T follicular helper cell (primary cell): Measurements from ENCODE around the gene PDE6C.

Source experiments
- DNase-seq: peaks from one replicate; pipeline ENCODE4 v3.0.0-alpha.2; 2020; ENCODE audit warnings: low read depth
- total RNA-seq, 2 experiments: gene quantifications; one replicate each; lab custom pipeline; 2026; lab: John Stamatoyannopoulos, UW

Gene PDE6C
- 0 reads per million in 2 experiments for total RNA-seq

DNA sequence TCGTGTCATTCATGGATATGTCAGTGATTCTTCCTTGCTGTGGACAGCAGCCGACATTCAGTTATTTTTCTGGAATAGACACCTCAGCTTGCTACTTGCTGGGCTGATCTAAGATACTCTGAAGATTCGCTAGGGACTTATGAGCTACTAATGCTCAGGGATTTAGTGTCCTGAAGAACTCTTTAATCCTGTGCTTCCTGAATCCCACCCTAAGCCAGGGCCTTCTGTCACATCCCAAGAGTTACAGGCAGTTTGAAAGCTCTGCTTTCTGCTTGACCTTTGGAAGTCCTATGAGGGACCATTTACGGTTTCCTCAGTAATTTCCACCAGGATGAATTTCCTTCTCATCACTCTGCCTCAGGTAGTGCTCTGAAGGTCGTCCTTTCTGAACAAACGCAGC lies at the start of gene PDE6C:
Gene PDE6C (plus strand): TSS at position 227 of the 400 bp plus-strand sequence. CDS start 189 bp downstream, outside the sequence.
- DNase-seq: no peak

DNA sequence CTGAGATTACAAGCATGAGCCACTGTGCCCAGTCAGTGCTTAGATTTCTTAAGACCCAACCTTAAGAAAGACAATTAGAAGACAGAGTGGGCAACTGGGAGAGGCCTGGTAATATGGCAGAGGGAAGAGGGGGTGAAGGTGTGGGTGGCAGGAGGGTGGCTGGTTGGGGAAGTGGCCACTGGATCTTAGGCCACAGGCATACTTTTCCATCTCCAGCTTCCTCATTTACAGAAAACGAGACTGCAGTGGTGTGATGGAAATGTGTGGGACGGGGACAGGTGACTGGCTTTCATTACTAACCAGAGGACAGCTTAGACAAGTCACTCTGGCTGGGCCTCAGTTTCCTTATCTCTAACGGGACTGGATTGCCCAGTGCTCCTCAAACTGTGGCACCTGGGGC lies 46.9 kb upstream of the PDE6C start:
- DNase-seq: no peak

DNA sequence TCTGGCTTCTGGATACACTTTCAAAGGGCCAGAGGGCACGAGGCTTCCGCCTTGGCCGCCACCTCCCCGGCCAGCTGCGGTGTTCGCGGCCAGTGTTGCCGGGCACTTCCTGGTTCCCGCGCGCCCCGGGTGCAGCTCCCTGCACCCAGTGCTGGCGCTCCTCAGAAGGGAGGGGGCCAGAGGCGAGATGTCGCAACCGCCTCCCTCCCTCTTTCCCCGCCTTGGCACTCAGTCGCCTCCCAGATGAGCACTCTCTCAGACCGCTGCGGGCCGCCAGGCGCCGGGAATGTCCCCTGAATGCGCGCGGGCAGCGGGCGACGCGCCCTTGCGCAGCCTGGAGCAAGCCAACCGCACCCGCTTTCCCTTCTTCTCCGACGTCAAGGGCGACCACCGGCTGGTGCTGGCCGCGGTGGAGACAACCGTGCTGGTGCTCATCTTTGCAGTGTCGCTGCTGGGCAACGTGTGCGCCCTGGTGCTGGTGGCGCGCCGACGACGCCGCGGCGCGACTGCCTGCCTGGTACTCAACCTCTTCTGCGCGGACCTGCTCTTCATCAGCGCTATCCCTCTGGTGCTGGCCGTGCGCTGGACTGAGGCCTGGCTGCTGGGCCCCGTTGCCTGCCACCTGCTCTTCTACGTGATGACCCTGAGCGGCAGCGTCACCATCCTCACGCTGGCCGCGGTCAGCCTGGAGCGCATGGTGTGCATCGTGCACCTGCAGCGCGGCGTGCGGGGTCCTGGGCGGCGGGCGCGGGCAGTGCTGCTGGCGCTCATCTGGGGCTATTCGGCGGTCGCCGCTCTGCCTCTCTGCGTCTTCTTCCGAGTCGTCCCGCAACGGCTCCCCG lies 45.7 kb upstream of the PDE6C start, which contains the start of gene FFAR4:
Gene FFAR4 (plus strand): TSS at position 231 of the 842 bp plus-strand sequence. CDS start 56 bp downstream, at position 287.
- no peak for DNase-seq

- DNase-seq: no peak
These were observed 44.8 kb upstream of the PDE6C start for GRCh38 chr10:93567277-93568104.

DNA sequence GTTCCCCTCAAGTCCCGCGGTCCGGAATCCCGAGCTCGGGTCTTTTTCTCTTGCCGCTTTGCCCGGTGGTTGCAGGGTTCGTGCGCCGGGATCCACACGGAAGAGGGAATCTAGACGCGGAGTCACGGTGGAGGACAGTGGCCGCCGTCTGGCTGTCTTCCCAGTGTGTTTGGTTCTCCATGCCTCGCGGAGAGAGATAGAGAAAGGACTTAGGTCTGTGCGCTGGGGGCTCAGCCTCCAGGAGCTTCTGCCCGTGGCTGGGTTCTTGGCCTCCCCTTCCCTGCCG lies 44.3 kb upstream of the PDE6C start:
- no peak for DNase-seq

GRCh38 chr10:93570383-93570782 lies 42.0 kb upstream of the PDE6C start:
- DNase-seq: no peak

DNA sequence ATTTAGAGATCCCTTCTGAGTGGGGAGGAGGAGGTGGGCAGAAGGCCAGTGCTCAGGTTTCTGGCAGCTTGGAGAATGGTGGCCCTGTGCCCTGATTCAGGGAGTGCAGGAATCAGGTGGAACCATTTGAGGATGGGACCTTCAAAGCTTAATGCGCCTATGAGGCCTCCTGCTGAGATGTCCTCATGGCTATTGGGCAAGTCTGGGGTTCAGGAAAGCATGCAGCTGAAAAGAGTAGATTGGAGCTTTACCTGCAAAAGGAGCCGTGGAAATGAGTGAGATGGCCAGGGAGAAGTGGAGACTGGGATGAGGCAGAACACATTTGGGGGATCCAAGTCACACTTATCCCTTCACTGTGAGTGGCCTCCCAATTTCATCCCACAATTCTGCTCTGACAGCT lies 39.7 kb upstream of the PDE6C start:
- DNase-seq: no peak

- DNase-seq: no peak
These were observed 39.1 kb upstream of the PDE6C start for GRCh38 chr10:93573051-93573909.

GRCh38 chr10:93573924-93574323 lies 38.4 kb upstream of the PDE6C start:
- no peak for DNase-seq

GRCh38 chr10:93576888-93577287 lies 35.4 kb upstream of the PDE6C start:
- DNase-seq: no peak

- DNase-seq: no peak
These were observed 34.8 kb upstream of the PDE6C start for GRCh38 chr10:93577565-93577964.

GRCh38 chr10:93579089-93579488 lies 33.2 kb upstream of the PDE6C start:
- DNase-seq: no peak

GRCh38 chr10:93579985-93580711 lies 32.2 kb upstream of the PDE6C start:
- DNase-seq: no peak

GRCh38 chr10:93580828-93581227 lies 31.5 kb upstream of the PDE6C start:
- no peak for DNase-seq

GRCh38 chr10:93584445-93584844 lies 27.9 kb upstream of the PDE6C start:
- DNase-seq: no peak

DNA sequence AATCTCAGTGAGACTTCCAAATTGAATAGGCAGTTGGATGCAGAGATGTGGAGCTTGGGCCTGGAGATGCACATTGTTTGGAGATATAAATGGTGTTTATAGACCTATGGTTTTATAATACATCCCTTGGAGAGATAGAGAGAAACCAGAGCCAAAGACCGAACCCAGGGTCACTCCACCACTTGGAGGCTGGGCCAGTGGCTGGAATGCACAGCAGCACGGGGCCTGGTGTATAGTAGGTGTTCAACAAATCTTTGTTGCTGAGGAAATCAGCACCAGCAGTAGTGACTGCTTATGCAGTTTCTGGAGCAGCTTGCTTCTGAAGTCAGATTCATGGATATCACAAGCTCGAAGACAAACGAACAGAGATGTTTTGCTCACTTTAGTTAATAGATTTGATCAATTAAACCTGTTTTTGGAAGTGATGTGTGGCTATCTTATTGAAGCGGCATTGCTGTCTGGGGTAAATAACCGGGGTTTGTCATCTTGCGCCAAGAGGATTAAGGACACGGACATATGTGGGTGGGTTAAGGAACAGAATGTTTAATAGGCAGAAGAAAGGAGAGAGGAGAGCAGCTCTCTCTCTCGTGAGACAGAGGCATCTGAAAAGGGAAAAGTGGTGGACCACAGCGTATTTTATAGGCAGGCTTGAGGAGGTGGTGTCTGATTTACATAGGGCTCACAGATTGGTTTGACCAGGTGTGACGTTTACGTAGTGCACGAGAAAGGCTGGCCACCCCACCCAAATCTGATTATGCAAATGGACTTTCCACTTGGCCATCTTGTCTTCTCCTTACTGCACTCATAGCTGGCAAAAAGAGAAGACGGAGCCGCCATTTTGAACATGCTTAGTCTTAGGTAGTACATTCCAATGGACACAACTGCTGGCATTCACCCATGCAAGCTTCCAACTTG lies 22.4 kb upstream of the PDE6C start:
- DNase-seq: no peak

DNA sequence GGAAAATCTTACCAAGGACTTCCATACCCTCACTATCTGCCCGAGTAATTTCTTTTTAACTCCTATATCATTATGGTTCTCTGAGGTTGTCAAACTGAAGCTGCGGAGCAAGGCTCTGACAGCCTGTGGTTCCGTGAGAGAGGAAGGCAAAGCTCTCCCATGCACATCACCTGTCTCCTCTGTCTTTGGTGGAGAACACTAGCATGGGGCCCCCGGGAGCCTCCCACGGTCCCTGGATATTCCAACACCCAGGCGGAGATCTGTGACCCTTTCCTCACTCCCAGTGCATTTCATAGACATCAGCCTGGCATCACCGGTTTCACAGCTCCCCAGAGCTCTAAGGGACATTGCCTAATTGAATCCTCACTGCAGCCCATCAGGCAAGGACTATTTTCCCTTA lies 21.7 kb upstream of the PDE6C start:
- no peak for DNase-seq

DNA sequence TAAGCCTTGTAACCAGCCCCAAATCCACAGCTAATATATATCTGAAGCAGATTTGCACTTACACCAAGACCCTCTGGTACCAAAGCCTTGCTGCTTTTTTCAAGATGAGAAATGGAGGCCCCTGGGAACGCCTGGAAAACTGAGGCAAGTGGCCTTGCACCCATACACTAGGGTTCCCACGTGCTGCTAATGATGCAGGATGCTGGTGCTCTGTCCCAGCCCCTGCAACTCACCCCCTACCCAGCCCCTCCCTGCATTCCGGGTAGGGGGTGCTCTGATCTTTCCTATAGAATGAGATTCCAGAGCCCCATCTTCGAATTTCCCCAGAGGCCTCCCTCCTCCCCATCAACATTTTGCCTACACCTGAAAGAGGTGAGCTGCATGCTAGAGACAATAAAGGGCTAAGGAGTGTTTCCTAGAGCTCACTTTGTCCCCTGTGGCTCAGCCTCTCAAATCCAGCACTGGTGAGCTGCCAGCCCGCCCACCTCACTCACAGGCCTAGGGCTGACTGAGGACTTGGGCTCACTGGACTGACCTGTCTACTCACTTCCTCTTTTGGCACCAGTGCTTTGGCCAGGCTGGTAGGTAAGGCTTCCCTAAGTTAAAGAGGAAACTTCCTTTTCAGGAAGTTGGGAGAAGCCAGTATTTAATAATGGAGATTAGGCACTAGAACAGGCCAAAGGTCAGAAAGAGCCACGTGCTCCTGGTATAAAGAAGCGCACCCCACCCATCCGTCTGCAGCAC lies 21.1 kb upstream of the PDE6C start:
- no peak for DNase-seq

DNA sequence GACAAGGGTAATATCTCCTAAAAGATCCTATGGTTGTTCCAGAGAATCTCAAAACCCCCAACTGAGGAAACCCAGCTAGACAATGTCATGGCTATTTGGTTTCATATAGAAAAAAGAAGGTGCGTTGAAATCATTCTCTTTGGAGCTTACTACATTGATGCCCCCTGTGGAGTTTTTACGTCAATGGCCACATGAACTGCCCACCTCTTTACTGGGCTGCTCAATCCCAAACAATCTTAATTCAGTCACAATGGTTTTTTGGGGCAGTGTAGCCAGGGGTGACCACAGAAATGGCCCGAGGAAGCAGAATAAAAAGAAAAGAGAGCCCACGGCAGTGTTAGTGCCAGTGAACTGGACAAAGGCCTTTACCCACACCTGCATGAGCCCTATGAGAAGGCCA lies 19.1 kb upstream of the PDE6C start:
- DNase-seq: no peak

- DNase-seq: no peak
These were observed 18.6 kb upstream of the PDE6C start for GRCh38 chr10:93593749-93594148.
